ENCODE measurements around the gene CNMD.
"Not testable (repeated sequence)": the region's sequence is repeated elsewhere in the genome, so short reads cannot be mapped to it uniquely, and the experiment has no call there.

The CNMD gene

DNA sequence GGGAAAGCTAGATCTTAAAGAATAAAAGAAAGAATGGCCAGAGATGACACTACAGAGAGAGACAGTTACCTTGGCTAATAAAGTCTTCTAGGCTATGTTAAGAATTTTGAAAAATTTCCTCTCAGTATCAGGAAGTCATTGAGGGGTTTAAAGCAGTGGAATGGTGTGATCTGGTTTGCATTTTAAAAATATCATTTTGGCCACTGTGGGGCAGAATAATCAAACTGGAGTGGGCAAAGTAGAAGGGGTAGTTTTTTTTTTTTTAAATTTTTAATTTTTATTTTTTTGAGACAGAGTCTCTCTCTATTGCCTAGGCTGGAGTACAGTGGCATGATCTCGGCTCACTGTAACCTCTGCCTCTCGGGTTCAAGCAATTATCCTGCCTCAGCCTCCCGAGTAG, 4.4 kb upstream of the CNMD start:
- no peak for DNase-seq

DNA sequence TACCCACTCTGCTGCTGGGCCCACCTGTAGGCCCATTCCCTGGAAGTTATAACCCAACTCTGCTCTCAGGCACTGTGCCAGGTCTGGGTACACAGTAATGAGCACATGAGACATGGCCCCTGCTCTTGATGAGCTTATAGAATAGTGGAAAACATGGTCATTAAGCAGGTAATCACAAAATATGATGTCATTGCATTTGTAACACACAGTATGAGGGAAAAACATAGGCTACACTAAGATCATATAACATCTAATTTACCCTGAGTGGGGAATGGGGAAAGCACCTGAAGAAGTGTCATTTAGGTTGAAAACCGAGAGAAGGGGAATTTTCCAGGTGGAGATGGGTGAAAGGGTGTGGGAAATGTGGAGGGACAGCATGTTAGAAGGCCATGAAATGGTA, 3.9 kb upstream of the CNMD start:
- no peak for DNase-seq

DNA sequence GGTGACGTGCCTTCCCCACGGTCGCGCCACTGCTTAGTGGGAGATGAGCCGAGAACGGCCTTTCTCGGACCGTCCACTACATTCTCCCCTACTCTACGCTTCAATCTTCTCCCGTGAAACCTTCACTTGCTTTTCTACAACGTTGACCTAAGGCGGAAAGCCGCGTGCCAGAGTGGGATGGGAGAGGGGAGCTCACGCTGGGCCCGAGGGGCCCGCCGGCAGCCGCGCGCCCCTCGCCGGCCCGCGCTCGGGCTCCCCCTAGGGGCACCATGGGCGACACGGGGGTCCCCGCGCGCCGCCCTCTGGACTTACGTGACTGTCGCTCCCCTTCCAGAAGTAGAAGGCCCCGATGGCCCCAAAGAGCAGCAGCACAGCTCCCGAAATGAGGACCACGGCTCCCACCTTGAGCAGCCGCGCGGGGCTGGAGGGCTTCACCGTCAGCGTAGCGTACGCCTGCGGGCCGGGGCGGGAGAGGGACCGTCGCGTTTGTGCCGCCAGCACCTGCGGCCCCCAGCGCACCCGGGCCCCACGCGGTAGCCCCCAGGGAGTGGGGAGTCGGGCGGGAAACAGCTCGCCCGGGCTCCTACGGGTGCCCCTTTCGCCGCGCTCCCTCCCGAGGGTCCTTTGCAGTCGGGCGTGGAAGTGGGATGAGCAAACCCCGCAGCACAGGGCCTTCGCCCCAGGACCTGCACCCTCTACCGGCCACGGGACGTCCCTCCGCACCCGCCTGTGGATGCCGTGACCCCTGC, 727 bp downstream of the CNMD start:
- peak; percentile 4 to 8 for DNase-seq

- DNase-seq = no peak
Observed at GRCh38 chr13:52737965-52738364, 1.7 kb downstream of the CNMD start.

DNA sequence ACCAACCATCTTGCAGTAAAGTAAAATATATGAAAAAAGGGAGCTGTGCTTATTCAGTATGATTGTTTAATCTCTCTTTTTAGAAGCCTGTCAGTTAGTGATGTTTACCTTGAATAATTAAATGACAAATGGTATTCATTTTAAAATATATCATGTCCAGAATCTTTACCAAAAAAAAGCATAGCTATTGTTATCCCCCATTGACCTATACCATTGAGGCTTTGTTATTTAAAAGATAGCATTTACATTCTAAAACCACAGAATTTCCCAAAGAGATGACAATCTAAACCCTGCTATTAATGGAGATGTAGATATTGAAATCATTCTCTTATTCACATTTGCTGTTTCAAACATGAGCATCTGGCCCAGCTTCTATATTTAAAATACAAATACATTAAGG, 2.2 kb downstream of the CNMD start:
- no peak for DNase-seq

DNA sequence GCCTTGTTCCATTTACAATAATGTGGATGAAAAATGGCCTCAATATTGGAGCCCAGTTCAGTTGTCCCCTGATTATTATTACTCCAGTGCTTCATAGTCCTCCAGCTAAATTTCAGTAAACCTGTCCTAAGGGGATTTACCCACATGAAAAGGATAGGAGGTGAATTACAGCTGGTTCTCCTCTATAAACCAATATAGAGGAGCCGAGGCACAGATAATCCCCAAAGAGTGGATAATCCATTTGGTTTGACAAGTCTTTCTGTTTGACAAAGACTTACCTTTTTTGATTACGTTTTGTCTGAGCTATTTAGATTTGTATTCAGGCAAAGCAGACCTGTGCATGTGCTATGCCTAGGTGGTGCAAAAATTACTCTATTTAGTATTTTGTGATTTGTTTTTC, 2.7 kb downstream of the CNMD start:
- no peak for DNase-seq

GRCh38 chr13:52734075-52734623, 5.5 kb downstream of the CNMD start:
- no peak for DNase-seq

DNA sequence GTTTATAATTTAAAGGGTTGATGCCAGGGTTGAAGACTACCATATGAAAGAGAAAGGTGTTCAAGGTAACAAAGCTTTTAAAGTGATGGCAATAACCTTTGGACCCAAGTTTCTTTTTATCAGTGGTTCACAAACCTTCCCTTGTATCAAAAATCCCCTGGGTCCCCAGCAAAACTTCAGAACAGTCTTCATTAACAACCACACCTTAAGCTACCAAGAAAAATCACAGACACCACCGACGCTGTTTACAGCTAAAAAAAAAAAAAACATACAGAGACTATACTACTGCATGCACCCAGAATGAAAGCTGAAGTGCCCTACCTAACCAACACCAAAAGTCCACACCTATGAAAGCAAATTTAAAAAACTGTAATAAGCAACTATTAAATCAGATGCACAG, 13.4 kb downstream of the CNMD start:
- DNase-seq = no peak

GRCh38 chr13:52725302-52725701, 14.3 kb downstream of the CNMD start:
- no peak for DNase-seq

- no peak for DNase-seq
Observed at GRCh38 chr13:52723181-52723580, 16.4 kb downstream of the CNMD start.

GRCh38 chr13:52721356-52721755, 18.3 kb downstream of the CNMD start:
- DNase-seq = not testable (repeated sequence)

DNA sequence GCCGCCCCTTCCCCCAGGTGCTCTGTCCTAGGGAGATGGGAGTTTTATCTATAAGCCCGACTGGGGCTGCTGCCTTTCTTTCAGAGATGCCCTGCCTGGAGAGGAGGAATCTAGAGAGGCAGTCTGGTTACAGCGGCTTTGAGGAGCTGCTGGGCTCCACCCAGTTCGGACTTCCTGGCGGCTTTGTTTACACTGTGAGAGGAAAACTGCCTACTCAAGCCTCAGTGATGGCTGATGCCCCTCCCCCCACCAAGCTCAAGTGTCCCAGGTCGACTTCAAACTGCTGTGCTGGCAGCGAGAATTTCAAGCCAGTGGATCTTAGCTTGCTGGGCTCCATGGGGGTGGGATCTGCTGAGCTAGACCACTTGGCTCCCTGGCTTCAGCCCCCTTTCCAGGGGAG, 18.7 kb downstream of the CNMD start:
- not testable (repeated sequence) for DNase-seq

GRCh38 chr13:52713894-52714293, 25.7 kb downstream of the CNMD start:
- peak in 1 of 2 donors; percentile 2 for DNase-seq

DNA sequence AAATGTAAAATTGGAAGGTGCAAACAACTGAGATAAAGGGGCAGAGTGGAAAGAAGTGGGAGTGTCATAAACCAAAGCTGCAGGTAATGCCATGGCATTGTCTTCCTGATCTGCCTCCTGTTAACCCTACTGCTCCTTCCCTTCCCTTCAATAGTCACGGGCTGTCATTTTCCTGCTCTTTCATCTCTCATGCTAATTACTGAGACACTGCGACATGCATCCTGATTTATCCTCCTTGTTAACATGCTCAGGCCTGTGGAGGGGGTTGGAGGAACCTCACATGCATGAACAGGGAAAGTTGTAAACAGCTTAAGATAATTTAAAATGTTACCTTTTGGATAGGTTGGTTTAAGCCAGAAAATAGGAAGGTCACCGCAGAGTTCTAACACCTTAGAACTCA, 27.2 kb downstream of the CNMD start:
- DNase-seq = no peak

DNA sequence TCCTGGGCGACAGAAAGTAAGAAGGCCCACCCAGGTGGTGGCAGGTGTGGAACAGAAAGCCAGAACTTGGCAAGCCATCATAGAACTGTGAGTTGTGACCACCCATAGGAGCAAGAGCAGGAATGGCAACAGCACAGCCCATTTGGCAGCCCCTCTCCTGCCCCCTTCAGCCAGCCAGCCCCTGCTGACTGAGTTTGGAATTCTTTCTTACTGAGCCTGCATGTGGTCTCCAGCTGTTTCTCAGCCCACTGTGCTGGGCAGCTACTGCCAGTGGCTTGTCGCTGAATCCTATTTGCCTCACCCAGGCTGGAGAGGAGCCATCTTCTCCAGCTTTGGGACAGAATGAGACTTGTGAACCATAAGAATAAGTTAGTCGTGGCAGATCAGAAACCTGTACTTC, 28.3 kb downstream of the CNMD start:
- DNase-seq = no peak

GRCh38 chr13:52708266-52708665, 31.4 kb downstream of the CNMD start:
- not testable (repeated sequence) for DNase-seq

GRCh38 chr13:52707375-52707774, 32.2 kb downstream of the CNMD start:
- DNase-seq = no peak

DNA sequence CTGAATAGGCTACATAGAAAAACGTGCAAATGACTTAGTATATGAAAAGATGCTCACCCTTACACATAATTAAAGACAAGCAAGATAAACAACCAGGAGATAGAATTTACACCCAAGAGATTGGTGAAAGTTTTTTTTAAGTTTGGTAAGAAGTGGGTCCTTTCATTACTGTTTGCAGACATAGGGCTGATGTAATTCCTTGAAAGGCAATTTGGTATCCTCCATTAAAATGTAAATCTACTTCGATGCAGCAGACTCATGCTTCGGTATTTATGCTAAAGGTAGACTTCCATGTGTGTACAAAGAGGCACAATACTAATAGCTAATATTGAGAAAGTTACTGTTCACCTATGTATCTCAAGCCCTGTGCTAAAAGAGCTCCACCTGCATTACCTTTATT, 33.5 kb downstream of the CNMD start:
- no peak for DNase-seq

DNA sequence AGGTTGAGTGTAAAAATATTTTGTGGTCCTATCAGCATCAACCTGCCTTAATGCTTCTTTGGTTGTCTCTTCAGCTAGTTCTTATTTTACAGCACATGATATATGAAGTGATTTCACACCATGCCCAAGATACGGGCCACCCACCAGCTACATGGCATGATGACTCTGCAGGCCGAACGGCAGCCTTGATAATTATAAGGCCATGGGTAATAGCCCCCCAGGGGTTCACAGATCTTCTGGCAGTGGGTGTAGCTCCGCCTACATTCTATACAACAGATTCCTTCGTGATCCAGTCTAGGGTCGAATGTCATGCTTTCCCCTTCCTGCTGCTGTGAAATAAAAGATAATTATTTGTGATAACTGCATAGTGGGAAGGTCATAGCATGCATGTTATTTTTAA, 36.1 kb downstream of the CNMD start:
- DNase-seq = no peak

DNA sequence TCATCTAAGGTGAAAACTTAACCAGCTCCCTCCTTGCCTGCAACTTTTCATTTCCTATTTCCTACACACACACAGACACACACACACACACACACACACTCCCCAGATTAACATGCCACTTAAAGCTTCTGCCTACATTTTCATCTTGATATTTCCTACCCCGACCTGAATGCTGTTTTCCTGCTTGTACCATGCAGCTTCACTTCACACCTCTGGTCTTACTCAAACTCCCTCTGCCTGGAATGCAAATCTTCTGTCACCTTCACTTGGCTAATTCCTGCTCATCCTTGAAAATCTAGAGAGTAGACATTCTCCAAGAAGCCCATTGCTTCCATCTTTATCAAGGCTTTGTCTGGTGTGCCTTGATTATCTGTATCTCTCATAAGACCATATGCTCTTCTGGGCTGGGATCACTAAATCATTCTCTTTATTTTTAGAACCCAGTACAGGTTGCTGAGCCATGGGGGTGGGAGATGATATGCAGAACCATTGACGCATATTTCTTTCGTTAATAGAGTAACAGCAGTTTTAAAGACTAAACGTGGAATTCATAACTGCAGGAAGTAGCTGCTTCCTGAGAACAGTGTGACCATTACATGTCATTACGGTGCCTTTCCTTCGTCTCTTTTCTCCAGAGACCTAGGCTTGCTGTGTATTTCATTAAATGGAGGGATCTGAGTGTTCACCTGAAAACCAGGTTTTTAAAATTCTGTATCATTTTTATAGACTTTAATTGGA, 37.7 kb downstream of the CNMD start:
- no peak for DNase-seq

- no peak for DNase-seq
Observed at GRCh38 chr13:52696566-52696965, 43.1 kb downstream of the CNMD start.

- DNase-seq = no peak
Observed at GRCh38 chr13:52695856-52696255, 43.8 kb downstream of the CNMD start.

DNA sequence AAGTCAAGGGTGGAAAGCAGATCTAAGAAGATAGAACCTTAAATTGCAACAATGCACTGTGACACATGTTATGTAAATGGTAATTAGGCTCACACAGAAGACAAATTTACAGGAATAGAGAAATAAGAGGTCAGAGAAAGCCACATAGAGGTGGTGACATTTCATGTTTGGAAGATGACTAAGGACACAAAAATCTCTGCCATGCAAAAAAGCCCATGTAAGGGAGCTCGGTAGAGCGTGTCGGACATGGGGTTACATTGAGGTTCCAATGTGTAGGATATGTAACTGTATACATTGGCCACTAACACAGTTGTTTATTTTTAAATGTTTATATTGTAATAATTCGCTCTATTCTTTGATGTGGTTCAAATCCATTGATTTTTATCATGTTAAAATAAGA, 53.2 kb downstream of the CNMD start:
- DNase-seq = no peak

GRCh38 chr13:52685806-52686205, 53.8 kb downstream of the CNMD start:
- not testable (repeated sequence) for DNase-seq

All from CD4-positive, alpha-beta T cell treated with Interleukin-1 beta for 1 hour (primary cell).